Fibroblast of mammary gland (primary cell): Measurements from ENCODE around the gene ULK3.

Source experiments
- DNase-seq: peaks from one replicate; pipeline ENCODE4 v3.0.0-alpha.2; 2010; ENCODE audit warnings: low read depth
- H3K4me3 ChIP-seq: 2 replicates; pipeline ENCODE4 v1.5.1; 2011; ENCODE audit warnings: low read depth, mild to moderate bottlenecking, low read length, moderate library complexity; ENCODE audit not compliant: control insufficient read depth
- TF ChIP-seq, protein P1 (sequence below): conservative IDR thresholded peaks from 2 replicates; pipeline ENCODE4 v1.5.1; 2011; ENCODE audit warnings: low read depth, low read length, inconsistent platforms; ENCODE audit not compliant: control insufficient read depth, insufficient read depth

Gene ULK3

DNA sequence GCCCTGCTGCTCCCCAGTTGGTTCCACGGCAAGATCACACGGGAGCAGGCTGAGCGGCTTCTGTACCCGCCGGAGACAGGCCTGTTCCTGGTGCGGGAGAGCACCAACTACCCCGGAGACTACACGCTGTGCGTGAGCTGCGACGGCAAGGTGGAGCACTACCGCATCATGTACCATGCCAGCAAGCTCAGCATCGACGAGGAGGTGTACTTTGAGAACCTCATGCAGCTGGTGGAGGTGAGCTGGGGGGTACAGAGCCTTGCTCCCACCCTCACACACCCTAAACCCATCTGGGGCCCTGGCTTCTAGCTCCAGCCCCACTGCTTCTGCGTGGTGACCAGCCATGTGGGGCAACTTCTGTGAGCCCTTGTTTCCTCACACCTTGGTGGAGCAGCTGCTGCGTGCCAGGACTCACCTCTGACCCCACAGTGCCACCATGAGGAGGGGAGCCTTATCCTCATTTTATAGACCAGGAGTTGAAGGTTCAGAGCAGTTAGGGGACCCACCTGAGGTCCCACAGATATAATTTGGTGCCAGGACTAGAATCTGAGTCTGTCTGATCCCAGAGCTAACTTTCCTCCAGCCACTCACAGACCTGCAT lies 43.6 kb downstream of the ULK3 start:
- no peak overlapping the region for H3K4me3 ChIP-seq
- no peak for DNase-seq
- TF ChIP-seq, protein P1, sequence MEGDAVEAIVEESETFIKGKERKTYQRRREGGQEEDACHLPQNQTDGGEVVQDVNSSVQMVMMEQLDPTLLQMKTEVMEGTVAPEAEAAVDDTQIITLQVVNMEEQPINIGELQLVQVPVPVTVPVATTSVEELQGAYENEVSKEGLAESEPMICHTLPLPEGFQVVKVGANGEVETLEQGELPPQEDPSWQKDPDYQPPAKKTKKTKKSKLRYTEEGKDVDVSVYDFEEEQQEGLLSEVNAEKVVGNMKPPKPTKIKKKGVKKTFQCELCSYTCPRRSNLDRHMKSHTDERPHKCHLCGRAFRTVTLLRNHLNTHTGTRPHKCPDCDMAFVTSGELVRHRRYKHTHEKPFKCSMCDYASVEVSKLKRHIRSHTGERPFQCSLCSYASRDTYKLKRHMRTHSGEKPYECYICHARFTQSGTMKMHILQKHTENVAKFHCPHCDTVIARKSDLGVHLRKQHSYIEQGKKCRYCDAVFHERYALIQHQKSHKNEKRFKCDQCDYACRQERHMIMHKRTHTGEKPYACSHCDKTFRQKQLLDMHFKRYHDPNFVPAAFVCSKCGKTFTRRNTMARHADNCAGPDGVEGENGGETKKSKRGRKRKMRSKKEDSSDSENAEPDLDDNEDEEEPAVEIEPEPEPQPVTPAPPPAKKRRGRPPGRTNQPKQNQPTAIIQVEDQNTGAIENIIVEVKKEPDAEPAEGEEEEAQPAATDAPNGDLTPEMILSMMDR = no peak

DNA sequence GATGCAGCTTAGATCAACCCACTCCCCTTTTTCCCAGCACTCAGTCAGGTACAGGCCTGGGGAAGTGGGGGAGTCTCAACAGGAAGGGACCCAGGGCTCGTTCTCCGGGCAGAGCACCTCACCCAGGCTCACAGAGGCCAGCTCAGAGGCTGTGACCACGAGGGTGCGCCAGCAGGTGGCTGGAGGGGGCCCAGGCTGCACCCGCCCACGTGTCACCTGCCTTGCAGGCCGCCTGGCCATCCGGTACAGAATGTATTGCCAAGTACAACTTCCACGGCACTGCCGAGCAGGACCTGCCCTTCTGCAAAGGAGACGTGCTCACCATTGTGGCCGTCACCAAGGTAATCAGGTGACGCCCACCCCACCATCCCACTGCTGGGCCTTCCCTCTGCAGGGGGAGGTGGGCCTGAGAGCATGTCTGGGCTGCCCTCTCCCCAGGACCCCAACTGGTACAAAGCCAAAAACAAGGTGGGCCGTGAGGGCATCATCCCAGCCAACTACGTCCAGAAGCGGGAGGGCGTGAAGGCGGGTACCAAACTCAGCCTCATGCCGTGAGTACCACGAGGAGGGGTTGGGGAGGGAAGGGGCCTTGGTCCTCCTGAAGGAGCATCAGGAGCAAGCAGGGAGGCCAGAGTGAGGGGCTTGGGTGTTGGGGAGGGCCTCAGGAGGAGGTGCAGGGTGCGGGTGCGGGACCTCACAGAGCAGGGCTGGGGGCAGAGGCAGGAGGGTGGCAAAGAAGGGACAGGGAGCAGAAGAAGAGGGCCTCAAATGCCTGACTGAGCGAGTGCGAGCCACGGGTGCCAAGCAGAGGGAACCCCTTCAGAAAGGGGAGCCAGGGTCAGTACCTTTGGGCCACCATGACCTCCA lies 44.3 kb downstream of the ULK3 start:
- DNase-seq = no peak
- TF ChIP-seq, protein P1 = no peak
- no peak overlapping the region for H3K4me3 ChIP-seq

DNA sequence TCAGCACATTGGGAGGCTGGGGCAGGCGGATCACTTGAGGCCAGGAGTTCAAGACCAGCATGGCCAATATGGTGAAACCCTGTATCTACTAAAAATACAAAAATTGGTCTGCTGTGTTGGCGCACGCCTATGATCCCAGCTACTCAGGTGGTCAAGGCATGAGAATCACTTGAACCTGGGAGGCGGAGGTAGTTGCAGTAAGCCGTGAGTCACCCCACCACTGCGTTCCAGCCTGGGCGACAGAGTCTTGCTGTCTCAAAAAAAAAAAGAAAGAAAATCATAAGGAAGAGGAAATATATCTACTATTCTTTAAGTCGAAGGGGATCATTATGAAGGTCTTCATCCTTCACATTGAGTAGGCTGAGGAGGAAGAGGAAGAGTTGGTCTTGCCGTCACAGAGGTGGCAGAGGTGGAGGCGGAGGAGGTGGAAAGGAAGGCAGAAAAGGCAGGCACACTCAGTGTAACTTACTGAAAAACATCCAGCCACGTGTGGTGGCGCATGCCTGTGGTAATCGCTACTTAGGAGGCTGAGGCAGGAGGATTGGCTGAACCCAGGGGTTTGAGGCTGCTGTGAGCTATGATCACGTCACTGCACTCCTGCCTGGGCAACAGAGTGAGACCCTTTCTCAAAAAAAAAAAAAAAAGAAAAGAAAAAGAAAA lies 46.9 kb downstream of the ULK3 start:
- H3K4me3 ChIP-seq = no peak overlapping the region
- TF ChIP-seq, protein P1 = no peak
- no peak for DNase-seq

DNA sequence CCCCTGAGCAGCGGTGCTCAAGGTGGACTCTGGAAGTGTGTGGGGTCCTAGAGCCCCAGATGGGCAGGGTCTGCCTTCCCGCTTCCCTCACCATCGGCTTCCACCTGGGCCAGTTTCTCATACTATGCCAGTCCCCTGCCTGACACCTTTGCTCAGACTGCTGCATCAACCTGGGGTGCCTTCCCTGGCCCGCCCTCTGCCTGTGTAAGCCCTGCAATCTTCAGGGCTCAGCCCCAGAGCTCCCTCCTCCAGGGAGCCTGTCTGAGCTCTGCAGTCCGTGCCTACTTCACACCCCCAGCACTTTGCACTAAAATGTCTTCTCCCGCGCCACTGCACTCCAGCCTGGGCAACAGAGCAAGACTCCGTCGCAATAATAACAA lies 48.0 kb downstream of the ULK3 start:
- H3K4me3 ChIP-seq = no peak overlapping the region
- TF ChIP-seq, protein P1 = no peak
- DNase-seq = no peak

- DNase-seq = no peak
- no peak overlapping the region for H3K4me3 ChIP-seq
- TF ChIP-seq, protein P1 = no peak
These were observed 48.5 kb downstream of the ULK3 start for GRCh38 chr15:74794248-74794969.
